ENCODE data around the gene COL27A1.

DNA sequence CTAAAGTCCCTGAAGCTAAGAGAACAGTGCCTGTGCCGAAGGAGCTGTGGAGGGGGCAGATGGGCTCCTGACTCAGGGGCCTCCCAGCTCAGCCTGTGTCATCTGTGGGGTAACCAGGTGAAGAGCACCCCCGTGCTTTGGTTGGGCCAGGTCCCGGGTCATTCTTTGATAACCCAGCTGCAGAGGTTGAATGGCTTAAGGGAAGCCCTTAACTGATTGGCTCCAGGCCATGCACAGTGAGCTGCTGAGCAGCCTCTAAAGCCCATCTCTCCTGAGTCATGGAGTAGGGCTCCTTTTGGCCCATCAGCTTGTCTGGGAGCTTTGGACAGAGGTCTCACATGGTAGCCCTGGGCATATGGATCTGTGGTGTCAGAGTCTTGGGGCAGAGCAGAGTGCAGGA, 28.7 kb downstream of the COL27A1 start:
- TF ChIP-seq POLR2A (IDR thresholded peaks at IDR 0.05; ENCODE audit: low read length) (no peak), GATA1 (IDR thresholded peaks at IDR 0.05; ENCODE audit: low read depth, low read length) (no peak)

All from erythroblast (primary cell).